H1 (cell line): ENCODE data around the gene CREBL2. TPM values are rescaled to one million over a fixed set of nuclear protein-coding genes. Genes with fewer than 3 reads are reported as not detected.

Experiments
- CHD7 ChIP-seq: fragments of 300-600 bp; sonication (generic); IDR thresholded peaks from 2 replicates; pipeline ENCODE4 v1.7.1; 2012; ENCODE audit warnings: low read length, moderate library complexity, mild to moderate bottlenecking, inconsistent platforms; ENCODE audit not compliant: insufficient replicate concordance
- polyA plus RNA-seq, 7 experiments: library from polyadenylated mRNA; depleted of rRNA in 3 of 7; stranded (reverse) in 5 of 7; unstranded in 2 of 7; fragments of >200 nt in 5 of 7; fragments of 200-250 nt in 2 of 7; gene quantifications; 1 replicate in 5 of 7; 2 replicates in 1 of 7; 4 replicates in 1 of 7; pipeline versions ENCODE4 v1.2.1 to v1.2.3, GENCODE V29; 2011 to 2013; ENCODE audit warnings: missing spikeins in 2 of 7, mixed read lengths in 2 of 7
- total RNA-seq: library from RNA; stranded (reverse); fragmentation: NEBNext Ultra II Directional; extraction: Animal tissue kit (Norgen Biotek cat#: 25700); gene quantifications from 2 replicates; pipeline ENCODE4 v1.2.1, GENCODE V29; 2021

The CREBL2 gene
- total and polyA plus RNA-seq, 2 of the 8 experiments (the other 6 are each of a cell fraction or from before 2014, with no cell fraction given), result 9.8 to 18.3 TPM

- TF ChIP-seq CHD7, result no peak
Observed at GRCh38 chr12:12626471-12626870, 14.8 kb downstream of the CREBL2 start (continued).
